NB4 (cell line): ENCODE measurements around the gene NKD1.

Source experiments
- DNase-seq: peaks from one replicate; pipeline ENCODE4 v3.0.0; 2010; ENCODE audit warnings: low read depth
- H3K4me3 ChIP-seq: one replicate; pipeline ENCODE4 v1.5.1; 2011; ENCODE audit warnings: mild to moderate bottlenecking, low read depth, low read length, moderate library complexity
- CTCF ChIP-seq: IDR thresholded peaks from one replicate; pipeline ENCODE4 v1.5.1; 2012; ENCODE audit warnings: low read depth, low read length
- MAX ChIP-seq: IDR thresholded peaks from 2 replicates; pipeline ENCODE4 v1.6.1; 2011; ENCODE audit warnings: low read depth, low read length
- MYC ChIP-seq: IDR thresholded peaks from 2 replicates; pipeline ENCODE4 v1.6.1; 2011; ENCODE audit warnings: low read depth, low read length
- POLR2A ChIP-seq: IDR thresholded peaks from 2 replicates; pipeline ENCODE4 v1.6.1; 2011; ENCODE audit warnings: mild to moderate bottlenecking; ENCODE audit not compliant: insufficient read length; ENCODE audit errors: extremely low read depth

The NKD1 gene

DNA sequence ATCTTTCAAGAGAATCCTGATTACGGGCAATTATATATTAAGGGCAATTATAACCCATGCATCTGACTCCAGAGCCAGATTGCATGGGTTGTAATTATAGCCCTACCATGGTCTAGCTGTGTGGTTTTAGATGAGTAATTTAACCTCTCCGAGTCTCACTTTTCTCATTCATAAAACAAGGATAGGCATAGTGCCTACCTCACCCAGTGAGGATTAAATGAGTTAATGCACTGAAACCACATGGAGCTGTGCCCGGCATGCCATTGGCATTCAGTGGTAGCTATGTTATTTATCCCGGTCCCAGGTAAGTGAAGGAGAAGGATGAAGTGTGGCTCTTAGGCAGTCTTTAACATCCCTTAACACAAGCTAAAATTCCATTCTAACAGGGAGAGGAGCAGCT lies 126.6 kb downstream of the NKD1 start:
- H3K4me3 ChIP-seq: no peak overlapping the region
- no peak for DNase-seq
- TF ChIP-seq POLR2A: no peak
- no peak for TF ChIP-seq MYC
- TF ChIP-seq MAX: no peak
- no peak for TF ChIP-seq CTCF

DNA sequence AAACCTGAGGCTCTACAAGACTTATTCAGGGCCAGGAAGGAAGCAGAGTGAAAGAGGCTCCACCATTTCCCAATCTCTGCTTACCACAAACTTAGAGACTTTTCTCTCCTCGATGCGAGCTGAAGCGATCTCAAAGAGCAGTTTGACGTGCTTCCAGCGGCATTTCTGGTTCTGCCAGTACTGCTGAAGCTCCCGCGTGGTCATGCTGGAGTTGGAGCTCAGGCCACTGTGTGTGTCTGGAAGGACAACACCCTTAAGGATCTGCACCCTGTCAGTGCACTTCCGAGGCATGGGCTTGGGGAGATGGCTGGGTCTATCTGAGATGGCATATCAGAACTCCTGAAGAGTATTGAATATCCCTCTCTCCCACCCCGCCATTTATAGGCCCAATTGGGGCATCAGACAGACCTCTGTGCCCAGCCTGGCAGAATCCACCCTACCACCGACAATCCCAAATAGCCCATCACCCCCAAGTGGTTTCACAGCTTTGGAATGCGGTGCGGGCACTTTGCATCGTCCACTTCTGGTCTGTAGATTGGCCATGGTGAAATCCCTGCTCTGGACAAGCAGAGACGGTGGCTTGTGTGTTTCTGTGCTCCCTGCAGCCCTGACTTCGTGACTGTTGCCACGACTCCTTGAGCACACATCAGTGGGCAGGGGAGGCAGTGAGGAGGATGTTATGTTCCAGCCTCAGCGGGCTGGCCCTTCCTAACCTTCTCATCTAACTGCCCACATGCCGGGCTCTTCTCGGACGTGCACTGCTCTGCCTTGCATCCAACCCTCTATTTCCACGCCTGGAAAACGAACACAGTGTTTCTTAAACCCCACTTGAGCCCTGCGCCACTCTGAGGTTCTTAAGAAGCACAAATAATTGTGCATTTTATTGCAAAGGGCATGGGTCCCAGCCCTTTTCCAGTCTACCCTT lies 127.8 kb downstream of the NKD1 start:
- no peak overlapping the region for H3K4me3 ChIP-seq
- no peak for TF ChIP-seq MYC
- no peak for TF ChIP-seq POLR2A
- DNase-seq: no peak

GRCh38 chr16:50676684-50677225 lies 128.6 kb downstream of the NKD1 start:
- TF ChIP-seq MYC (no peak), CTCF (no peak), POLR2A (no peak)
- no peak overlapping the region for H3K4me3 ChIP-seq

DNA sequence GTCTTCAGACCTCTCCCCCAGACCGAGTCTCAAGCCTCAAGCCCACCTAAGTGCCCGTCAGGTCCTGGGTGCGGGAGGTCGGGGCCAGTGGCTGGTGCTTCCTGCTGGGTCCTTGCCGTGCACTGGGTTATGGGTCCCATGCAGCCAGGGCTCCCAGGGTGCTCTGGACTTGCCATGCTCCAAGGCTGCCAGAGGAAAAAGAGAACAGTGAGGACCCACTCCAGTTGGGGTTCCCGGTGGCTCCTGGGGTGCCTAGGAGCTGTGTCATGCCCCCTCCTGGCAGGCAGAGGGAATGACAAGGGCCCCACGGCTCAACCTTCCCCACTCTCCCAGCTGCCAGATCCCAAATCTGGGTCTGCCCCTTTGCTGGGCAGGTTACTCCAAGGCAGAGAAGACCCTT lies 129.2 kb downstream of the NKD1 start:
- DNase-seq: peak; percentile 33
- no peak overlapping the region for H3K4me3 ChIP-seq
- TF ChIP-seq CTCF (peak; percentile 68), POLR2A (no peak), MYC (no peak), MAX (no peak)

More at GRCh38 chr16:50676684-50677225, 128.6 kb downstream of the NKD1 start:
- DNase-seq: no peak

DNA sequence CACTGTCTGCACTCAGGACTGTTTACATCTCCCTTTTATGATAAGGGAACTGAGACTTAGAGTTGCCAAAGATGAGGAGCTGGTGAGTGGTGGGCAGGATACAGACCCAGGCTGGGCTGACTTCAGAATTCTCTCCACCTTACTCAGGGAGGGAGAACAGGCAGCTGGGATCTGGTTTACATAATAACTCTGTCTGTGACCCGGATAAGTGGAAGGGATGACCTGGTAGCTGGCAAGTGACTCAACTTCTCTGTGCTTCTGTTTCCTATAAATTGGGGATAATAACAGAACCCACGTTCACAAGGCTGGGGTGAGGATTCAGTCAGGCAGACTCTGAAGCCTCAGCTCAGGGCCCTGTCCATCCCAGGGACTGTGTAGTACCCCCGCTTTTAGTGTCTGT lies 130.3 kb downstream of the NKD1 start:
- DNase-seq: no peak

GRCh38 chr16:50679266-50679665 lies 131.1 kb downstream of the NKD1 start:
- TF ChIP-seq CTCF (no peak), POLR2A (no peak), MYC (no peak), MAX (no peak)
- peak overlapping the region; percentile 6 for H3K4me3 ChIP-seq
- no peak for DNase-seq

More for the DNA sequence above, 130.3 kb downstream of the NKD1 start:
- TF ChIP-seq CTCF (no peak), MYC (no peak), MAX (no peak), POLR2A (no peak)
- no peak overlapping the region for H3K4me3 ChIP-seq
